ENCODE data around the gene FKBP1B.

DNA sequence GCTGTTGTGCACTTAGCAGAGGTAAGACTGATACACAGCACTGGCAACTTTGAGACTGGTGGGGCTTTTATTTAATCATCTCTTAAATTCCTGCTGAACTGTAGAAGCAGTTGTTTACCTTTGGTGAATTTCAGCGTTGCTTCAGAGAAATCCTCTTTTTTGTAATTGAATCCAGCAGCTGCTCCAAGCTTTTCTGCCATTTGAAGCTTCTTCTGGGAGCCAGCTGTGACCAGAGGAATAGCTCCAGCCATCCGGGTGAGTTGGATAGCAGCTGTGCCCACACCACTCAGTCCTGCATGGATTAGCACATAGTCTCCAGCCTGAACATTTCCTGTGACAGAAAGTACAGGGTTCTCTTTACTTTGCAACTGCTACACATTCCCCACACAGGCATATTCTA lies 31.2 kb downstream of the FKBP1B start:
- TF ChIP-seq, protein P1, sequence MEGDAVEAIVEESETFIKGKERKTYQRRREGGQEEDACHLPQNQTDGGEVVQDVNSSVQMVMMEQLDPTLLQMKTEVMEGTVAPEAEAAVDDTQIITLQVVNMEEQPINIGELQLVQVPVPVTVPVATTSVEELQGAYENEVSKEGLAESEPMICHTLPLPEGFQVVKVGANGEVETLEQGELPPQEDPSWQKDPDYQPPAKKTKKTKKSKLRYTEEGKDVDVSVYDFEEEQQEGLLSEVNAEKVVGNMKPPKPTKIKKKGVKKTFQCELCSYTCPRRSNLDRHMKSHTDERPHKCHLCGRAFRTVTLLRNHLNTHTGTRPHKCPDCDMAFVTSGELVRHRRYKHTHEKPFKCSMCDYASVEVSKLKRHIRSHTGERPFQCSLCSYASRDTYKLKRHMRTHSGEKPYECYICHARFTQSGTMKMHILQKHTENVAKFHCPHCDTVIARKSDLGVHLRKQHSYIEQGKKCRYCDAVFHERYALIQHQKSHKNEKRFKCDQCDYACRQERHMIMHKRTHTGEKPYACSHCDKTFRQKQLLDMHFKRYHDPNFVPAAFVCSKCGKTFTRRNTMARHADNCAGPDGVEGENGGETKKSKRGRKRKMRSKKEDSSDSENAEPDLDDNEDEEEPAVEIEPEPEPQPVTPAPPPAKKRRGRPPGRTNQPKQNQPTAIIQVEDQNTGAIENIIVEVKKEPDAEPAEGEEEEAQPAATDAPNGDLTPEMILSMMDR (IDR thresholded peaks at IDR 0.05; ENCODE audit: extremely low read depth in 1 of 2, insufficient read depth in 1 of 2, low read depth in 1 of 2, low read length in 2 of 2), result no peak
- no peak for TF ChIP-seq POLR2A (IDR thresholded peaks at IDR 0.05; ENCODE audit: low read depth, low read length)
- no peak for TF ChIP-seq EZH2 (IDR thresholded peaks at IDR 0.05; ENCODE audit: borderline replicate concordance, low read depth, low read length, severe bottlenecking)
- TF ChIP-seq, protein P2, sequence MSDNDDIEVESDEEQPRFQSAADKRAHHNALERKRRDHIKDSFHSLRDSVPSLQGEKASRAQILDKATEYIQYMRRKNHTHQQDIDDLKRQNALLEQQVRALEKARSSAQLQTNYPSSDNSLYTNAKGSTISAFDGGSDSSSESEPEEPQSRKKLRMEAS (IDR thresholded peaks at IDR 0.05; ENCODE audit: insufficient read depth, insufficient read length), result no peak
- TF ChIP-seq JUN (IDR thresholded peaks at IDR 0.05; ENCODE audit: borderline replicate concordance, insufficient read depth, insufficient read length, low read depth), result no peak
